HepG2 (cell line): Measurements from ENCODE around the gene CFAP61. TPM values are rescaled to one million over a fixed set of nuclear protein-coding genes. Genes with fewer than 3 reads are reported as not detected.

Experiments
- ATAC-seq: fragments of 200-7000 bp; cut with Tn5 transposase; 3 replicates; pipeline ENCODE4 v1.9.1; 2020; ENCODE audit warnings: mild to moderate bottlenecking, moderate library complexity
- BruUV-seq: library from RNA; stranded (reverse); fragments of 400-500 nt; replicated peaks from 2 replicates; lab custom pipeline; 2021; lab: Mats Ljungman, UMichigan
- CTCF ChIA-PET: fragments of 300-600 bp; formaldehyde crosslinking; extraction: SDS; loops from one replicate; lab custom pipeline; 2021; ENCODE audit warnings: low total read pairs, inconsistent platforms, low intra/inter-chr PET ratio; lab: Yijun Ruan, JAX
- POLR2A ChIA-PET: fragments of 350-600 bp; sonication (Branson Sonifier 250); formaldehyde crosslinking; loops from one replicate; lab custom pipeline; 2020; ENCODE audit warnings: antibody characterized with exemption, inconsistent platforms; lab: Yijun Ruan, JAX
- DNase-seq: peaks from one replicate; pipeline ENCODE4 v3.0.0-alpha.2; 2015; ENCODE audit warnings: low spot score
- FAIRE-seq: peaks from 3 replicates; lab custom pipeline; 2011; peaks lifted over from hg19 to GRCh38; lab: Jason Lieb, UNC
- H2AFZ ChIP-seq: one replicate; pipeline ENCODE4 v1.6.1; 2011; ENCODE audit warnings: low read length, inconsistent platforms
- H3K27ac ChIP-seq: fragments of 300-600 bp; 3 replicates; pipeline ENCODE4 v1.8.0; 2011; ENCODE audit warnings: mixed run types, mild to moderate bottlenecking, mixed read lengths, low read length, inconsistent platforms; ENCODE audit not compliant: insufficient read depth; ENCODE audit errors: extremely low read length
- H3K27me3 ChIP-seq, 2 experiments: fragments of 200-600 bp in 1 of 2; 2 replicates in 1 of 2; 3 replicates in 1 of 2; pipeline versions ENCODE4 v1.6.0 to v1.8.0; 2011; ENCODE audit warnings: low read length in 2 of 2, mild to moderate bottlenecking in 2 of 2, moderate library complexity in 2 of 2, inconsistent platforms in 1 of 2; ENCODE audit not compliant: insufficient read depth in 2 of 2, control insufficient read depth in 1 of 2
- H3K36me3 ChIP-seq, 2 experiments: fragments of 200-600 bp in 1 of 2; replicated peaks in 1 of 2; 2 replicates in 1 of 2; 3 replicates in 1 of 2; pipeline versions ENCODE4 v1.5.1 to v1.8.0; 2011; ENCODE audit warnings: low read length in 2 of 2, inconsistent platforms in 1 of 2; ENCODE audit not compliant: insufficient read depth in 2 of 2, control insufficient read depth in 1 of 2
- H3K4me1 ChIP-seq: 2 replicates; pipeline ENCODE4 v1.5.1; 2012; ENCODE audit warnings: low read length, inconsistent platforms; ENCODE audit not compliant: insufficient read depth
- H3K4me2 ChIP-seq: 2 replicates; pipeline ENCODE4 v1.6.0; 2011; ENCODE audit warnings: low read depth, low read length, inconsistent platforms
- H3K4me3 ChIP-seq, 3 experiments: fragments of 200-600 bp in 1 of 3; sonication (generic), shearing (Covaris generic) in 1 of 3; replicated peaks in 1 of 3; 2 replicates each; pipeline ENCODE4 v1.5.1; 2011 to 2016; ENCODE audit warnings: low read length in 3 of 3, inconsistent platforms in 2 of 3, low read depth in 2 of 3, mild to moderate bottlenecking in 2 of 3, control low read depth in 1 of 3, mixed read lengths in 1 of 3; ENCODE audit not compliant: insufficient read depth in 1 of 3
- H3K79me2 ChIP-seq: one replicate; pipeline ENCODE4 v1.6.1; 2011; ENCODE audit warnings: low read length, inconsistent platforms; ENCODE audit not compliant: insufficient read depth
- H3K9ac ChIP-seq: 2 replicates; pipeline ENCODE4 v1.6.0; 2011; ENCODE audit warnings: mild to moderate bottlenecking, low read depth, low read length, inconsistent platforms; ENCODE audit not compliant: insufficient read depth
- H3K9me3 ChIP-seq: 2 replicates; pipeline ENCODE4 v1.5.1; 2012; ENCODE audit warnings: mild to moderate bottlenecking, low read length
- H4K20me1 ChIP-seq: 2 replicates; pipeline ENCODE4 v1.6.0; 2011; ENCODE audit warnings: inconsistent platforms, mild to moderate bottlenecking, low read length, moderate library complexity; ENCODE audit not compliant: insufficient read depth
- CBX1 ChIP-seq: IDR thresholded peaks from one replicate; pipeline ENCODE4 v1.6.1; 2016; ENCODE audit warnings: antibody characterized with exemption, low read depth
- FOXP4 ChIP-seq: sonication (generic); formaldehyde crosslinking; IDR thresholded peaks from 2 replicates; pipeline ENCODE4 v1.4.0; 2020; ENCODE audit warnings: missing genetic modification reagents
- ZNF564 ChIP-seq: sonication (generic); formaldehyde crosslinking; IDR thresholded peaks from 2 replicates; pipeline ENCODE4 v1.8.1; 2023; ENCODE audit warnings: mild to moderate bottlenecking, missing genetic modification reagents
- ZNF740 ChIP-seq: sonication (generic); formaldehyde crosslinking; IDR thresholded peaks from 2 replicates; pipeline ENCODE4 v1.4.0; 2020; ENCODE audit warnings: missing genetic modification reagents
- ZNF879 ChIP-seq: sonication (generic); formaldehyde crosslinking; IDR thresholded peaks from 2 replicates; pipeline ENCODE4 v1.8.1; 2023; ENCODE audit warnings: missing genetic modification reagents
- ZSCAN5A ChIP-seq: sonication (generic); formaldehyde crosslinking; IDR thresholded peaks from 2 replicates; pipeline ENCODE4 v1.8.0; 2022; ENCODE audit warnings: mild to moderate bottlenecking, missing genetic modification reagents, borderline replicate concordance
- whole genome bisulfite sequencing: methylation state at CpG from one replicate; pipeline ENCODE4 v1.1.6; 2017; ENCODE audit warnings: low lambda C conversion rate; 5-methylcytosine and 5-hydroxymethylcytosine counted together
- in situ Hi-C: cut with HindIII; loops from 2 replicates; pipeline ENCODE4 v1.10.0; 2017; ENCODE audit warnings: low pct_unique_long_range_greater_than_20kb; ENCODE audit not compliant: extremely low pct_ligation_motif_present
- intact Hi-C: fragments of 100-400 bp; cut with micrococcal nuclease; formaldehyde crosslinking; loops from one replicate; pipeline ENCODE4 v1.10.0; 2022; ENCODE audit not compliant: unreplicated experiment
- polyA plus RNA-seq, 8 experiments: library from polyadenylated mRNA; depleted of rRNA in 3 of 8; stranded (reverse) in 7 of 8; unstranded in 1 of 8; fragments of >200 nt; fragmentation: Illumina TruSeq in 4 of 8; extraction: Trizol in 4 of 8; gene quantifications; 2 replicates each; pipeline versions ENCODE4 v1.2.1 to v1.2.3, GENCODE V29; 2011 to 2016; ENCODE audit warnings: low read depth in 4 of 8, missing spikeins in 1 of 8, mixed read lengths in 1 of 8; ENCODE audit not compliant: insufficient read depth in 1 of 8
- small RNA-seq, 3 experiments: library from RNA; depleted of rRNA; stranded (forward); fragments of <200 nt; gene quantifications; one replicate each; pipeline ENCODE3, GENCODE V24; 2012; ENCODE audit warnings: low read depth in 2 of 3, low replicate concordance in 1 of 3; ENCODE audit not compliant: insufficient read length in 3 of 3, insufficient read depth in 2 of 3
- total RNA-seq, 5 experiments: library from RNA; depleted of rRNA; stranded (reverse); fragments of >200 nt; fragmentation: Illumina TruSeq; extraction: Trizol; gene quantifications; 2 replicates each; pipeline ENCODE4 v1.2.3, GENCODE V29; 2016; ENCODE audit warnings: low read depth in 1 of 5
- TF ChIP-seq, protein P1 (sequence below): sonication (generic); formaldehyde crosslinking; IDR thresholded peaks from 2 replicates; pipeline ENCODE4 v1.4.0; 2020; ENCODE audit warnings: missing genetic modification reagents

Gene CFAP61
- total and polyA plus RNA-seq, 2 of the 13 experiments (the other 11 are each of a cell fraction or from before 2014, with no cell fraction given) = 0.27 TPM; not detected in 1

DNA sequence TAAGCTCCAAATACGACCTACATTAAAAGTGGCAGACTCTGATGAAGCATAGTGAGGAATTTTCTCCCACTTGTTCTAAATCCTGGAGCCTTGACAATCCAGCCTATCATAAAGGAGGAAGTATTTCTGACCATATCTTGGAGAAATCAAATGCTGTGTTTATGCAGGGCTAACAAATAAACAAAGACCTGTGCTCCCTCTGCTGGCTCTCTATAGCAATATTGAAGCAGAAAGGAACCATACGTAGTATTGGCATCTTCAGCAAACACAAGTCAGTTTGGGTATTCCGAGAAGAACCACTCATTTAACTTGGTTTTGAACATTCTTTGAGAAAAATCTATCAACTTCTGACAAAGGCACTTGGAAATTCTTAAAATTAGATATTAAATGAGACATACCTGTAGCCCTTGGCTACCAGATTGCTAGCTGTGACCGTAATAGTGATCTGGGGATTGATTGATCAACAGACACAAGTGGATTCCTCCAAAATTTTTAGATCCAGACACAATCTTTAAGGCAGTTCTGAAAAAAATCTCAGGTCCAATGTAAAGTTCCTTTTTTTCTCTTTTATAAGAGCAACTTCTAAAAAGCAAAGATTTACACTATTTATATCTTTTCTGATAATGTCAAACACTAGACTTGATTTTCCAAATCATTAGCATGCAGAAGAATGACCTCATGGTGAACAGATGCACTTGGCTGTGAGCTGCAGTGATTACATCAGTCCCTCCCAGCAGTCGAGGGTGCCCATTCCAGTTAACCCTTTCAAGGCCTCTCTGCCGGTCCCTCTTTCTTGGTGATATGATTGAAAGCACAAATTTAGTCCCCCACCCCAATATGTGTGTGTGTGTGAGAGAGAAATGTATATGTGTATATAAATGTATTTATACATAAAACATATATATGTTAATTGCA lies 355.8 kb downstream of the CFAP61 start (continued):
- TF ChIP-seq FOXP4 (CRISPR knock-in tag) (no peak; the same call in 1 of the 2 replicates), ZSCAN5A (CRISPR knock-in tag) (no peak), ZNF740 (CRISPR knock-in tag) (no peak), ZNF879 (CRISPR knock-in tag) (no peak), ZNF564 (CRISPR knock-in tag) (no peak), CBX1 (no peak)

DNA sequence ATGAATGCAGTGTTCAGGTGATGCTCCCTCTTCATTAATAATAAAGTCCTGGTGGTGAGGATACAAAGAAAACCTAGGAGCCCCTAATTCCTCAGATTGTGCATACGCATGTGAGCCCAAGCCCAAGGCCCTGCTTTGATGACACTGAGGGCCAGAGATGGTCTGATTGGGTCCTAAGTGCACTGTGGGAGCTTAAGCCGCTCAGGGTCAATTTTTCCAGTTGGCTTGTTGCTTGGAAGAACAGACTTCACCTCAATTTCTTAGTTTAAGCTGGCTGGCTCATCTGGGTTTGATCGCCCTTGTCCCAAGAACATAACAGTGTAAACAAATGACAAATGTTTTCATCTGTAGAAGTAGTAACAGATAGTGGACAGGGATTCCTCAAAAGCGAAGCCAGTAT lies 357.0 kb downstream of the CFAP61 start:
- ChIA-PET POLR2A (no interaction called here), CTCF (no interaction called here)
- Histone ChIP-seq H2AFZ (no peak overlapping the region), H4K20me1 (no peaks in the 10 kb centered on the region), H3K79me2 (no peaks in the 10 kb centered on the region), H3K4me1 (no peaks in the 10 kb centered on the region), H3K9me3 (no peaks in the 10 kb centered on the region), H3K27ac (no peak overlapping the region), H3K27me3 (no peaks in the 10 kb centered on the region), H3K4me3 (no peak overlapping the region), H3K9ac (no peak overlapping the region), H3K36me3 (peaks cover 2 to 4% of the 10 kb centered on the region in 2 experiments; a peak in 3 of 5 replicates), H3K4me2 (no peak overlapping the region)
- WGBS = 94% methylated on average over 4 of the region's 4 CpGs
- intact Hi-C loops = no loop called here
- ATAC-seq (no peak), DNase-seq (no peak), FAIRE-seq (no peak)
- no TSS peak for BruUV-seq
- TF ChIP-seq, protein P1, sequence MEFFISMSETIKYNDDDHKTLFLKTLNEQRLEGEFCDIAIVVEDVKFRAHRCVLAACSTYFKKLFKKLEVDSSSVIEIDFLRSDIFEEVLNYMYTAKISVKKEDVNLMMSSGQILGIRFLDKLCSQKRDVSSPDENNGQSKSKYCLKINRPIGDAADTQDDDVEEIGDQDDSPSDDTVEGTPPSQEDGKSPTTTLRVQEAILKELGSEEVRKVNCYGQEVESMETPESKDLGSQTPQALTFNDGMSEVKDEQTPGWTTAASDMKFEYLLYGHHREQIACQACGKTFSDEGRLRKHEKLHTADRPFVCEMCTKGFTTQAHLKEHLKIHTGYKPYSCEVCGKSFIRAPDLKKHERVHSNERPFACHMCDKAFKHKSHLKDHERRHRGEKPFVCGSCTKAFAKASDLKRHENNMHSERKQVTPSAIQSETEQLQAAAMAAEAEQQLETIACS (CRISPR knock-in tag) = no peak
- in situ Hi-C loops = no loop called here

Small RNA genes lying within 50 kb of the gene (small RNA-seq; reads per million reads assigned to genes)
- gene RN7SL690P = 0 reads per million in 3 experiments

Other genes starting within 250 kb of the CFAP61 start
- 82.8 and 114 TPM in 2 replicates for gene NAA20, start 35.2 kb upstream of the CFAP61 start, total RNA-seq (2016; rRNA removed; fragmentation: Illumina TruSeq; extraction: Trizol)
- gene NAA20, start 35.2 kb upstream of the CFAP61 start, polyA plus RNA-seq (2011; rRNA removed) = 62.9 and 81.9 TPM in 2 replicates
- gene CRNKL1, start 66 bp upstream of the CFAP61 start, total RNA-seq (2016; rRNA removed; fragmentation: Illumina TruSeq; extraction: Trizol) = 64.5 and 103 TPM in 2 replicates
- gene CRNKL1, start 66 bp upstream of the CFAP61 start, polyA plus RNA-seq (2011; rRNA removed) = 10.8 and 12.3 TPM in 2 replicates